Stomach (tissue), 9 donors: ENCODE data around the gene NCOA5. TPM values are rescaled to one million over a fixed set of nuclear protein-coding genes. Genes with fewer than 3 reads are reported as not detected.

Experiments
- DNase-seq, 2 donors: peaks; one replicate each; pipeline versions ENCODE4 v3.0.0 to v3.0.0-alpha.2; 2013 to 2019
- H3K27ac ChIP-seq, 5 donors: fragments of 200-600 bp in 4 of 5; sonication (generic) in 4 of 5; one replicate each; pipeline ENCODE4 v1.5.1; 2013 to 2019; ENCODE audit warnings: mild to moderate bottlenecking in 1 of 5, moderate library complexity in 1 of 5
- H3K27me3 ChIP-seq, 3 donors: fragments of 200-600 bp; sonication (generic); one replicate each; pipeline ENCODE4 v1.5.1; 2017 to 2019; ENCODE audit warnings: mixed run types in 1 of 3
- H3K36me3 ChIP-seq, 4 donors: fragments of 200-600 bp; sonication (generic); 1 replicate in 3 of 4; 2 replicates in 1 of 4; pipeline ENCODE4 v1.5.1; 2016 to 2019
- H3K4me1 ChIP-seq, 4 donors: fragments of 200-600 bp; sonication (generic); one replicate each; pipeline ENCODE4 v1.5.1; 2016 to 2019
- H3K4me3 ChIP-seq, 4 donors: fragments of 200-600 bp; sonication (generic) in 3 of 4; one replicate each; pipeline ENCODE4 v1.5.1; 2016 to 2019; ENCODE audit warnings: mild to moderate bottlenecking in 1 of 4
- H3K9me3 ChIP-seq, 4 donors: fragments of 200-600 bp; sonication (generic); one replicate each; pipeline ENCODE4 v1.5.1; 2016 to 2019
- EP300 ChIP-seq: sonication (generic); formaldehyde crosslinking; IDR thresholded peaks from one replicate; pipeline ENCODE4 v1.6.1; 2017; ENCODE audit warnings: antibody characterized with exemption
- POLR2A ChIP-seq, 4 donors: fragments of 450-650 bp; IDR thresholded peaks; one replicate each; pipeline ENCODE4 v1.6.1; 2016; ENCODE audit warnings: antibody characterized with exemption in 4 of 4, control low read depth in 2 of 4, mild to moderate bottlenecking in 1 of 4, moderate library complexity in 1 of 4
- POLR2AphosphoS5 ChIP-seq, 3 donors: sonication (generic); formaldehyde crosslinking; IDR thresholded peaks; one replicate each; pipeline ENCODE4 v1.6.1; 2016; ENCODE audit warnings: antibody characterized with exemption in 3 of 3
- WGBS, 5 donors: extraction: QIAGEN DNeasy Blood & Tissue Kit in 3 of 5; methylation state at CpG; one replicate each; pipeline versions ENCODE4 v1.1.5 to v1.1.7; 2013 to 2018; 5-methylcytosine and 5-hydroxymethylcytosine counted together
- intact Hi-C: fragments of 100-400 bp; cut with DNase I; formaldehyde crosslinking; loops from one replicate; pipeline ENCODE4 v1.15.1; 2023; ENCODE audit warnings: low total_unique reads
- polyA plus RNA-seq, 3 donors: library from polyadenylated mRNA; stranded (reverse); fragments of 200-250 nt; gene quantifications; one replicate each; pipeline ENCODE4 v1.2.3, GENCODE V29; 2013
- total RNA-seq, 5 donors: library from RNA; depleted of rRNA; stranded (reverse); fragments of >200 nt; gene quantifications; one replicate each; pipeline versions ENCODE4 v1.1.0 to v1.2.3, GENCODE V29; 2014 to 2016
- TF ChIP-seq, protein P1 (sequence below), 7 experiments: fragments of 450-650 bp in 4 of 7; fragments of 200-600 bp in 3 of 7; sonication (generic) in 3 of 7; IDR thresholded peaks; one replicate each; pipeline ENCODE4 v1.5.1; 2016 to 2019; ENCODE audit warnings: antibody characterized with exemption in 7 of 7, control low read depth in 2 of 7, mild to moderate bottlenecking in 1 of 7
- donor health status: healthy with polysubstance abuse.
- donor health status: Bipolar disorder and iron deficiency.
- donor health status: healthy.

NCOA5 gene
- total and polyA plus RNA-seq, 8 donors = 4.3 to 58.9 (median 11.4) TPM

- WGBS, 5 donors = 63 to 84% (median 74%) methylated on average over 6 of the region's 6 CpGs
- no peaks in the 10 kb centered on the region for H3K9me3 ChIP-seq
- TF ChIP-seq, protein P1, sequence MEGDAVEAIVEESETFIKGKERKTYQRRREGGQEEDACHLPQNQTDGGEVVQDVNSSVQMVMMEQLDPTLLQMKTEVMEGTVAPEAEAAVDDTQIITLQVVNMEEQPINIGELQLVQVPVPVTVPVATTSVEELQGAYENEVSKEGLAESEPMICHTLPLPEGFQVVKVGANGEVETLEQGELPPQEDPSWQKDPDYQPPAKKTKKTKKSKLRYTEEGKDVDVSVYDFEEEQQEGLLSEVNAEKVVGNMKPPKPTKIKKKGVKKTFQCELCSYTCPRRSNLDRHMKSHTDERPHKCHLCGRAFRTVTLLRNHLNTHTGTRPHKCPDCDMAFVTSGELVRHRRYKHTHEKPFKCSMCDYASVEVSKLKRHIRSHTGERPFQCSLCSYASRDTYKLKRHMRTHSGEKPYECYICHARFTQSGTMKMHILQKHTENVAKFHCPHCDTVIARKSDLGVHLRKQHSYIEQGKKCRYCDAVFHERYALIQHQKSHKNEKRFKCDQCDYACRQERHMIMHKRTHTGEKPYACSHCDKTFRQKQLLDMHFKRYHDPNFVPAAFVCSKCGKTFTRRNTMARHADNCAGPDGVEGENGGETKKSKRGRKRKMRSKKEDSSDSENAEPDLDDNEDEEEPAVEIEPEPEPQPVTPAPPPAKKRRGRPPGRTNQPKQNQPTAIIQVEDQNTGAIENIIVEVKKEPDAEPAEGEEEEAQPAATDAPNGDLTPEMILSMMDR (IDR thresholded peaks at IDR 0.05) = no peak
- TF ChIP-seq EP300 = no peak
- TF ChIP-seq POLR2AphosphoS5 (IDR thresholded peaks at IDR 0.05) = no peak
- TF ChIP-seq POLR2A (IDR thresholded peaks at IDR 0.05) = no peak
- no peak overlapping the region for H3K27ac ChIP-seq
- intact Hi-C loops = no loop called here
- peaks cover 0 to 11% (median 8%) of the 10 kb centered on the region in 4 donors for H3K4me1 ChIP-seq
- DNase-seq = no peak
- H3K27me3 ChIP-seq = peaks cover 12 to 80% (median 46%) of the 10 kb centered on the region in 3 donors
- H3K36me3 ChIP-seq = no peaks in the 10 kb centered on the region
- no peak overlapping the region for H3K4me3 ChIP-seq
Measured at GRCh38 chr20:46035713-46036112, 54.0 kb downstream of the NCOA5 start.

- H3K36me3 ChIP-seq = no peaks in the 10 kb centered on the region
- no peak overlapping the region for H3K27ac ChIP-seq
- H3K27me3 ChIP-seq = peaks cover 12 to 80% (median 51%) of the 10 kb centered on the region in 3 donors
- 43 to 66% (median 62%) methylated on average over 5 of the region's 5 CpGs for WGBS, 5 donors
- DNase-seq = no peak
- TF ChIP-seq EP300 = no peak
- no peak for TF ChIP-seq POLR2A (IDR thresholded peaks at IDR 0.05)
- TF ChIP-seq POLR2AphosphoS5 (IDR thresholded peaks at IDR 0.05) = no peak
- TF ChIP-seq, protein P1 (IDR thresholded peaks at IDR 0.05) = no peak
- intact Hi-C loops = no loop called here
- H3K9me3 ChIP-seq = no peaks in the 10 kb centered on the region
- H3K4me3 ChIP-seq = no peak overlapping the region
- peaks cover 0 to 11% (median 9%) of the 10 kb centered on the region in 4 donors for H3K4me1 ChIP-seq
Measured at GRCh38 chr20:46035253-46035652, 54.5 kb downstream of the NCOA5 start.

DNA sequence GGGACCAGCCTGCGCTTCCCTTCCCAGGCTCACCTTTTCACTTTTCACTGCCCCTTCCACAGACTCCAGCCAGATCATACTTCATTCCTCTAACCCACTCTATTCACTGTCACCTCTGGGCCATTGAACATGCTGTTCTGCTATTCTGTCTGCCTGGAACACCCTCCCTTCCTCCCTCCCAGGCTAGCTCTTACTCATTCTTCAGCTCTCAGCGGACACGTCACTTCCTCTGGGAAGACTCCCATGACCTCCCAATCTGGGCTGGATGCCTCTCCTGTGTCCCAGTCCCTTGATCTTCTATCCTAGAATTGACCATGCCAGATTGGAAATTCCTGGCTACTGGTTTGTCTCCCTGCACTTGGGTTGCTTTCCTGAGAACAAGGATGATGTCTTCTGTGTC lies 55.7 kb downstream of the NCOA5 start:
- Histone ChIP-seq H3K9me3 (peaks cover 0 to 4% (median 0%) of the 10 kb centered on the region in 4 donors), H3K36me3 (no peaks in the 10 kb centered on the region), H3K27ac (no peak overlapping the region), H3K4me1 (peaks cover 0 to 16% (median 12%) of the 10 kb centered on the region in 4 donors), H3K4me3 (no peak overlapping the region), H3K27me3 (peaks cover 13 to 90% (median 63%) of the 10 kb centered on the region in 3 donors)
- no peak for DNase-seq
- intact Hi-C loops = no loop called here
- no peak for TF ChIP-seq POLR2A (IDR thresholded peaks at IDR 0.05)
- TF ChIP-seq, protein P1 (IDR thresholded peaks at IDR 0.05) = no peak
- WGBS, 5 donors = 75 to 88% (median 87%) methylated on average over 3 of the region's 3 CpGs

DNA sequence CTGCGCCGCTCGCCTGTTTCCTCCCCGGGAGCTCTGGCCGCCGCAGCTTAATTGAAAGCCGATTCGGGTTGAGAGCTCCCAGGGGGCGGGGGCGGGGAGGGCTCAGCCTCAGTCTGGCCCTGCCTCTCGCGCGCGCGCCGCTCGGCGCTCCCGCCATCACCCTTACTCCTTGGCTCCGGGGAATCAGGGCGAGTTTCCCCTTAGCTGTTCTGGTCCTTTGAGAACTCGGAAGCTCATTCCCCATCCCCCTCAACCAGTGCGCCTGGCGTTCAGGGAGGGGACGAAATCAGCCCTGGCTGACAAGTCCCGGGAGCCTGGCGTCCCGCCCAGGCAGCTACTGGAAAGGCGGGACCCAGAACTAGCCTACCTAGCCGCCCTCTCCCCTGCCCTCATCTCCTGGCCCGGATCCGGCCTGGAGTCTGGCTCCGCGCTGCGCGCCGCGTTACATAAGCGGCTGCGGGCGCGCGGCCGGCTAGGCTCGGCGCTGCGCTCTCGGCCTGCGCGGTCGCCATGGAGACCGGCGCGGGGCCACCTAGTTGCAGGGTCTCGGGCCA lies 58.0 kb downstream of the NCOA5 start:
- intact Hi-C loops = no loop called here
- no peak overlapping the region for H3K27ac ChIP-seq
- peak; percentile 39 to 41 for DNase-seq
- peaks cover 0 to 9% (median 0%) of the 10 kb centered on the region in 4 donors for H3K9me3 ChIP-seq
- peak overlapping the region; percentile 4 to 29 (median 8) for H3K4me3 ChIP-seq
- H3K36me3 ChIP-seq = no peaks in the 10 kb centered on the region
- peaks cover 20 to 100% (median 78%) of the 10 kb centered on the region in 3 donors for H3K27me3 ChIP-seq
- TF ChIP-seq, protein P1 (IDR thresholded peaks at IDR 0.05) = no peak
- TF ChIP-seq POLR2AphosphoS5 (IDR thresholded peaks at IDR 0.05) (no peak), POLR2A (IDR thresholded peaks at IDR 0.05) (no peak), EP300 (no peak)
- WGBS, 5 donors = 1 to 4% (median 3%) methylated on average over 18 to 55 of the region's 55 CpGs
- H3K4me1 ChIP-seq = peaks cover 0 to 19% (median 12%) of the 10 kb centered on the region in 4 donors
